Measurements from ENCODE around the gene RNF8. TPM values are rescaled to one million over a fixed set of nuclear protein-coding genes. Genes with fewer than 3 reads are reported as not detected.

RNF8 gene
- total and polyA plus RNA-seq, 2 donors (not counting 1 experiment from before 2014, with no cell fraction given) = 19.5 to 20.6 TPM

- H3K4me3 ChIP-seq (replicated peaks in 1 of 4; ENCODE audit: control extremely low read depth in 1 of 4, insufficient read depth in 1 of 4, low read depth in 3 of 4, low read length in 4 of 4) = no peak overlapping the region
- no peak overlapping the region for H2AFZ ChIP-seq (ENCODE audit: low read length)
- H3K79me2 ChIP-seq (ENCODE audit: control insufficient read depth, insufficient read depth, low read length) = no peaks in the 10 kb centered on the region
- H3K9ac ChIP-seq (ENCODE audit: insufficient read depth, low read length) = no peak overlapping the region
- H3K4me2 ChIP-seq (ENCODE audit: extremely low read depth, insufficient read depth, low read length) = no peak overlapping the region
- TF ChIP-seq, protein P1, sequence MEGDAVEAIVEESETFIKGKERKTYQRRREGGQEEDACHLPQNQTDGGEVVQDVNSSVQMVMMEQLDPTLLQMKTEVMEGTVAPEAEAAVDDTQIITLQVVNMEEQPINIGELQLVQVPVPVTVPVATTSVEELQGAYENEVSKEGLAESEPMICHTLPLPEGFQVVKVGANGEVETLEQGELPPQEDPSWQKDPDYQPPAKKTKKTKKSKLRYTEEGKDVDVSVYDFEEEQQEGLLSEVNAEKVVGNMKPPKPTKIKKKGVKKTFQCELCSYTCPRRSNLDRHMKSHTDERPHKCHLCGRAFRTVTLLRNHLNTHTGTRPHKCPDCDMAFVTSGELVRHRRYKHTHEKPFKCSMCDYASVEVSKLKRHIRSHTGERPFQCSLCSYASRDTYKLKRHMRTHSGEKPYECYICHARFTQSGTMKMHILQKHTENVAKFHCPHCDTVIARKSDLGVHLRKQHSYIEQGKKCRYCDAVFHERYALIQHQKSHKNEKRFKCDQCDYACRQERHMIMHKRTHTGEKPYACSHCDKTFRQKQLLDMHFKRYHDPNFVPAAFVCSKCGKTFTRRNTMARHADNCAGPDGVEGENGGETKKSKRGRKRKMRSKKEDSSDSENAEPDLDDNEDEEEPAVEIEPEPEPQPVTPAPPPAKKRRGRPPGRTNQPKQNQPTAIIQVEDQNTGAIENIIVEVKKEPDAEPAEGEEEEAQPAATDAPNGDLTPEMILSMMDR (conservative IDR thresholded peaks at IDR 0.05 in 1 of 2, IDR thresholded peaks at IDR 0.05 in 1 of 2; ENCODE audit: low read depth in 1 of 2, low read length in 2 of 2) = no peak
- no peak for TF ChIP-seq EZH2 (IDR thresholded peaks at IDR 0.05; ENCODE audit: low read length, missing control alignments)
- no peaks in the 10 kb centered on the region for H4K20me1 ChIP-seq (ENCODE audit: control insufficient read depth, extremely low read depth, insufficient read depth, low read length)
- peak in 1 of 2 donors; percentile 8 for DNase-seq (ENCODE audit: low read depth in 2 of 2)
- H3K9me3 ChIP-seq (ENCODE audit: control insufficient read depth, insufficient read depth, low read depth, low read length) = no peaks in the 10 kb centered on the region
- peaks cover 4% of the 10 kb centered on the region for H3K36me3 ChIP-seq (ENCODE audit: control insufficient read depth, insufficient read depth, low read length)
- H3K27me3 ChIP-seq (ENCODE audit: control insufficient read depth, insufficient read depth, low read length) = no peaks in the 10 kb centered on the region
- H3K27ac ChIP-seq (ENCODE audit: insufficient read depth, low read length) = no peak overlapping the region
- no peaks in the 10 kb centered on the region for H3K4me1 ChIP-seq (ENCODE audit: control insufficient read depth, extremely low read depth, insufficient read depth, low read length)
Measured at GRCh38 chr6:37309046-37309445, 44.7 kb upstream of the RNF8 start.

DNA sequence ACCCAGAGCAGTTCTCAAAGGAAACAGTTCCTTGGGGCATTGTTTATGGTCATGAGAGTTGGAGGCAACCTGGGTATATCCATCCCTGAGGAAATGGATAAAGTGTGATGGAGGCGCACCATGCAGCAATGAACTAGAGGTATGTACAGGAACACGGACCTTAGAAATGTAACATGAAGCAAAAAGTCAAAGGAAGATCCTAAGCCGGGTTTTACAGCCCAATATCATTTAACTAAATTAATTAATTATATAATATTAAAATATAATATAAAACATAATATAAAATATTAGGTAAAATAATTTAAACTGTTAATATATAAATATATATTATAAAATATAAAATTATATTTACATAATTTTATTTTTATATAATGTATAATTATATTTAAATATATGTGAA is 44.1 kb upstream of the RNF8 start:
- no peak for TF ChIP-seq EZH2 (IDR thresholded peaks at IDR 0.05; ENCODE audit: low read length, missing control alignments)
- TF ChIP-seq, protein P1 (conservative IDR thresholded peaks at IDR 0.05 in 1 of 2, IDR thresholded peaks at IDR 0.05 in 1 of 2; ENCODE audit: low read depth in 1 of 2, low read length in 2 of 2) = no peak

DNA sequence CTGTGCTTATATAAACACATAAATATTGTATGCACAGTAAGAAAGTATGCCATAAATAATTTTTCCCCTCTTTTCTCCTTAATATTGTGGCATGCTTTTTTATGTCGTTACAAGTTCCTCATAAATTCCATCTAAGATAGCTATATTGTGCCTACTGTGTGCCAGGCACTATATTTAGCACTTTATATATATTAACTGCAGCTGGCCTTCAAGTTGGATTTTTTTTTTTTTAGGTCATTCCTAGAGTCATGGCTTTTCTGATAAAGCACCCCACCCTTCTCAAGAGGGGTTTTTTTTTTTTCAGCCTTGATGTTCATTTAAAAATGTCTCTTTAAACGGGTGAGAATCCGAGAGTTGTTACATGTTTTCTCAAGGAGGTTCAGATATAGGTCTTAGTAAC is 42.8 kb upstream of the RNF8 start:
- H3K4me2 ChIP-seq (ENCODE audit: extremely low read depth, insufficient read depth, low read length) = no peak overlapping the region

More for the DNA sequence above, 44.1 kb upstream of the RNF8 start:
- DNase-seq (ENCODE audit: low read depth in 2 of 2) = no peak
- no peaks in the 10 kb centered on the region for H3K4me1 ChIP-seq (ENCODE audit: control insufficient read depth, extremely low read depth, insufficient read depth, low read length)
- H3K36me3 ChIP-seq (ENCODE audit: control insufficient read depth, insufficient read depth, low read length) = peaks cover 5% of the 10 kb centered on the region
- H3K27ac ChIP-seq (ENCODE audit: insufficient read depth, low read length) = no peak overlapping the region
- no peaks in the 10 kb centered on the region for H3K79me2 ChIP-seq (ENCODE audit: control insufficient read depth, insufficient read depth, low read length)
- no peak overlapping the region for H2AFZ ChIP-seq (ENCODE audit: low read length)
- no peak overlapping the region for H3K9ac ChIP-seq (ENCODE audit: insufficient read depth, low read length)
- no peaks in the 10 kb centered on the region for H3K27me3 ChIP-seq (ENCODE audit: control insufficient read depth, insufficient read depth, low read length)
- no peaks in the 10 kb centered on the region for H4K20me1 ChIP-seq (ENCODE audit: control insufficient read depth, extremely low read depth, insufficient read depth, low read length)
- no peaks in the 10 kb centered on the region for H3K9me3 ChIP-seq (ENCODE audit: control insufficient read depth, insufficient read depth, low read depth, low read length)
- no peak overlapping the region for H3K4me2 ChIP-seq (ENCODE audit: extremely low read depth, insufficient read depth, low read length)
- no peak overlapping the region for H3K4me3 ChIP-seq (replicated peaks in 1 of 4; ENCODE audit: control extremely low read depth in 1 of 4, insufficient read depth in 1 of 4, low read depth in 3 of 4, low read length in 4 of 4)

More for the DNA sequence above, 42.8 kb upstream of the RNF8 start:
- no peak for DNase-seq (ENCODE audit: low read depth in 2 of 2)
- no peaks in the 10 kb centered on the region for H3K9me3 ChIP-seq (ENCODE audit: control insufficient read depth, insufficient read depth, low read depth, low read length)
- H4K20me1 ChIP-seq (ENCODE audit: control insufficient read depth, extremely low read depth, insufficient read depth, low read length) = no peaks in the 10 kb centered on the region
- no peaks in the 10 kb centered on the region for H3K4me1 ChIP-seq (ENCODE audit: control insufficient read depth, extremely low read depth, insufficient read depth, low read length)
- peaks cover 7% of the 10 kb centered on the region for H3K36me3 ChIP-seq (ENCODE audit: control insufficient read depth, insufficient read depth, low read length)
- H2AFZ ChIP-seq (ENCODE audit: low read length) = no peak overlapping the region
- no peak for TF ChIP-seq EZH2 (IDR thresholded peaks at IDR 0.05; ENCODE audit: low read length, missing control alignments)
- TF ChIP-seq, protein P1 (conservative IDR thresholded peaks at IDR 0.05 in 1 of 2, IDR thresholded peaks at IDR 0.05 in 1 of 2; ENCODE audit: low read depth in 1 of 2, low read length in 2 of 2) = no peak
- no peak overlapping the region for H3K9ac ChIP-seq (ENCODE audit: insufficient read depth, low read length)
- H3K79me2 ChIP-seq (ENCODE audit: control insufficient read depth, insufficient read depth, low read length) = no peaks in the 10 kb centered on the region
- no peaks in the 10 kb centered on the region for H3K27me3 ChIP-seq (ENCODE audit: control insufficient read depth, insufficient read depth, low read length)
- H3K27ac ChIP-seq (ENCODE audit: insufficient read depth, low read length) = no peak overlapping the region
- no peak overlapping the region for H3K4me3 ChIP-seq (replicated peaks in 1 of 4; ENCODE audit: control extremely low read depth in 1 of 4, insufficient read depth in 1 of 4, low read depth in 3 of 4, low read length in 4 of 4)

All from fibroblast of lung (primary cell).